Natural killer cell (primary cell): ENCODE data around the gene LONP1. TPM values are rescaled to one million over a fixed set of nuclear protein-coding genes. Genes with fewer than 3 reads are reported as not detected.

Experiments
- ATAC-seq, 3 donors: fragments of 150-1000 bp in 2 of 3; fragments of 200-7000 bp in 1 of 3; cut with Tn5 transposase; 1 replicate in 1 of 3; 2 replicates in 2 of 3; pipeline ENCODE4 v1.10.0; 2021; ENCODE audit warnings: mild to moderate bottlenecking in 2 of 3, moderate library complexity in 2 of 3
- DNase-seq, 2 donors: peaks; one replicate each; pipeline versions ENCODE4 v3.0.0 to v3.0.0-alpha.2; 2013 to 2021; ENCODE audit warnings: mixed read lengths in 1 of 2
- H3K27ac ChIP-seq: one replicate; pipeline ENCODE4 v1.5.1; 2013; ENCODE audit warnings: mild to moderate bottlenecking, low read length
- H3K27me3 ChIP-seq: one replicate; pipeline ENCODE4 v1.6.1; 2013; ENCODE audit warnings: low read length; ENCODE audit not compliant: control insufficient read depth, insufficient read depth
- H3K36me3 ChIP-seq: one replicate; pipeline ENCODE4 v1.6.1; 2013; ENCODE audit warnings: low read length; ENCODE audit not compliant: control insufficient read depth, insufficient read depth
- H3K4me1 ChIP-seq: one replicate; pipeline ENCODE4 v1.6.1; 2013; ENCODE audit warnings: low read length; ENCODE audit not compliant: control insufficient read depth, insufficient read depth
- H3K4me3 ChIP-seq: one replicate; pipeline ENCODE4 v1.5.1; 2013; ENCODE audit warnings: low read length
- H3K9me3 ChIP-seq: one replicate; pipeline ENCODE4 v1.6.1; 2013; ENCODE audit warnings: low read length; ENCODE audit not compliant: control insufficient read depth, insufficient read depth
- H3K27ac Mint-ChIP-seq, 2 donors: one replicate each; pipeline ENCODE4 v1.8.0; 2022; ENCODE audit warnings: mild to moderate bottlenecking in 2 of 2, mixed read lengths in 2 of 2, moderate library complexity in 1 of 2
- H3K27me3 Mint-ChIP-seq, 2 donors: one replicate each; pipeline ENCODE4 v1.8.0; 2022; ENCODE audit warnings: low read depth in 2 of 2, mixed read lengths in 2 of 2
- H3K36me3 Mint-ChIP-seq: one replicate; pipeline ENCODE4 v1.8.0; 2022; ENCODE audit warnings: mixed read lengths
- H3K4me1 Mint-ChIP-seq, 2 donors: one replicate each; pipeline ENCODE4 v1.8.0; 2022; ENCODE audit warnings: mixed read lengths in 2 of 2
- H3K4me3 Mint-ChIP-seq: one replicate; pipeline ENCODE4 v1.8.0; 2022; ENCODE audit warnings: mild to moderate bottlenecking, moderate library complexity, mixed read lengths
- H3K9me3 Mint-ChIP-seq, 2 donors: one replicate each; pipeline ENCODE4 v1.8.0; 2022; ENCODE audit warnings: mixed read lengths in 2 of 2
- WGBS: methylation state at CpG from one replicate; pipeline ENCODE4 v1.1.7; 2013; ENCODE audit warnings: missing lambda C conversion rate; ENCODE audit not compliant: insufficient coverage; 5-methylcytosine and 5-hydroxymethylcytosine counted together
- intact Hi-C: fragments of 100-400 bp; cut with micrococcal nuclease; formaldehyde crosslinking; loops from one replicate; pipeline ENCODE4 v1.14.2; 2022
- total RNA-seq, 4 donors: library from RNA; stranded (reverse); fragments of 120-200 nt in 1 of 4; gene quantifications; one replicate each; pipeline versions ENCODE4 v1.2.3 to v1.2.4, GENCODE V29; 2013 to 2022
- TF ChIP-seq, protein P1 (sequence below): fragments of 200-600 bp; IDR thresholded peaks from one replicate; pipeline ENCODE4 v1.8.0; 2022; ENCODE audit warnings: antibody characterized with exemption

Gene LONP1
- total RNA-seq, 3 donors from 2014 or later (not counting 1 experiment from before 2014, with no cell fraction given), result 50.5 to 61.8 (median 56.1) TPM

GRCh38 chr19:5681391-5682106 is 38.4 kb downstream of the LONP1 start:
- peaks cover 24% of the 10 kb centered on the region for H3K4me1 ChIP-seq
- TF ChIP-seq, protein P1, sequence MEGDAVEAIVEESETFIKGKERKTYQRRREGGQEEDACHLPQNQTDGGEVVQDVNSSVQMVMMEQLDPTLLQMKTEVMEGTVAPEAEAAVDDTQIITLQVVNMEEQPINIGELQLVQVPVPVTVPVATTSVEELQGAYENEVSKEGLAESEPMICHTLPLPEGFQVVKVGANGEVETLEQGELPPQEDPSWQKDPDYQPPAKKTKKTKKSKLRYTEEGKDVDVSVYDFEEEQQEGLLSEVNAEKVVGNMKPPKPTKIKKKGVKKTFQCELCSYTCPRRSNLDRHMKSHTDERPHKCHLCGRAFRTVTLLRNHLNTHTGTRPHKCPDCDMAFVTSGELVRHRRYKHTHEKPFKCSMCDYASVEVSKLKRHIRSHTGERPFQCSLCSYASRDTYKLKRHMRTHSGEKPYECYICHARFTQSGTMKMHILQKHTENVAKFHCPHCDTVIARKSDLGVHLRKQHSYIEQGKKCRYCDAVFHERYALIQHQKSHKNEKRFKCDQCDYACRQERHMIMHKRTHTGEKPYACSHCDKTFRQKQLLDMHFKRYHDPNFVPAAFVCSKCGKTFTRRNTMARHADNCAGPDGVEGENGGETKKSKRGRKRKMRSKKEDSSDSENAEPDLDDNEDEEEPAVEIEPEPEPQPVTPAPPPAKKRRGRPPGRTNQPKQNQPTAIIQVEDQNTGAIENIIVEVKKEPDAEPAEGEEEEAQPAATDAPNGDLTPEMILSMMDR, result no peak
- Mint-ChIP-seq H3K4me1 (peaks cover 15 to 43% of the 10 kb centered on the region in 2 donors), H3K9me3 (no peaks in the 10 kb centered on the region), H3K36me3 (no peaks in the 10 kb centered on the region), H3K4me3 (peak overlapping the region; percentile 63), H3K27ac (peak overlapping the region; percentile 99 to 100), H3K27me3 (no peaks in the 10 kb centered on the region)
- peak overlapping the region; percentile 6 for H3K4me3 ChIP-seq
- no peak for DNase-seq
- intact Hi-C loops, result loop anchor here (2.0 kb wide), 2 partner anchors 59 to 109 kb away; partner anchors contain the start of genes DUS3L, SAFB and SAFB2
- WGBS, result 72% methylated on average over 17 of the region's 17 CpGs
- H3K27me3 ChIP-seq, result no peaks in the 10 kb centered on the region
- no peaks in the 10 kb centered on the region for H3K9me3 ChIP-seq
- H3K27ac ChIP-seq, result no peak overlapping the region
- peaks cover 2% of the 10 kb centered on the region for H3K36me3 ChIP-seq
- no peak for ATAC-seq

DNA sequence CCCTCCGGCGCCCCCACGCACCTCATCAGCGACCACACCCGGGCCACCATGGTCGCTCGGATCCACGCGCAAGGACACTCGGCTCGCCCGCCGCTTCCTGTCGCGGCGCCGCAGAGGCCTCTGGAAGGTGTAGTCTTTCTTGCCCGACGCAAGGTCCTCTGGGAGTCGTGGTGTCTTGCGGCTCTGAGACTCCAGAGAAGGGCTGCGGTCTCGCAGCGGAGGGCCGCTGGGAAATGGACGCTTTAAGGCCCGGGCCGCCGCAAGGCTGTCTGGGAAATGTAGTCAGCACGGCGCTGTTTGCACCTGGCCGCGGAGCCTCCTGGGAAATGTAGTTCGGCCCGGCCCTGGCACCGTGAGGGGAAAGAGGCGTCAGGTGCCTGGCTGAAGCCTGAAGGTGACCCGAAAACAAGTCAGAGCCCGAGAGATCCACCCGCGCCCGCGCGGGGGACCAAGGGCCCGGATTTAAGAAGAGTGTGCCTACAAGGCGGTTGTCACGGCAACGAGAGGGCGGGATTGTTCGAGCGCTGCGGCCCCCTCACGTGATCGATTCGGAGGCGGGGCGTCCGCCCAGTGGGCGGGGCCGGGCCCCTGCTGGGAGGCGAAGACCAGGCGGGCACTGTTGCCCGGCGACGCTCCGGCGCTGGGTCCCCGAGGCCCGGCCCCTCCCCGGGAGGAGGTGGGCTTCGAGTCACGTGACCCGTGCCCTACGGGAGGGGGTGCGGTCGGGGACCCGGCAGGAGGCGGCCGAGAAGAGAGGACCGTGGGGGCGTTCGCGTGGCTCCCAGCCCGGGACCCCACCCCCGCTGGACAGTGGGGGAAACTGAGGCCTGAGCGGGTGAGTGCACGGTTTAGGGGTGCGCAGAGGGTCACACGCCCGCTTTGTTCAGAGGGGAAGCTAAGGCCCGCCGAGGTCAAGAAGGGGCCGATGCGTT is 39.2 kb downstream of the LONP1 start, which contains the start of the genes HSD11B1L and MICOS13:
Gene HSD11B1L (plus strand): TSS at position 591 of the 932 bp plus-strand sequence. CDS start 3,806 bp downstream, outside the sequence.
Gene MICOS13 (minus strand): TSS at position 80 of the 932 bp plus-strand sequence. CDS start 30 bp downstream, at position 50.
- Histone ChIP-seq H3K4me3 (peak within 1 kb of the TSS; percentile 95), H3K4me1 (peaks cover 17% of the 10 kb centered on the region), H3K27ac (peak within 1 kb of the TSS; percentile 97), H3K9me3 (no peaks in the 10 kb centered on the region), H3K27me3 (no peaks in the 10 kb centered on the region), H3K36me3 (peaks cover 2% of the 10 kb centered on the region)
- Mint-ChIP-seq H3K36me3 (no peaks in the 10 kb centered on the region), H3K9me3 (no peaks in the 10 kb centered on the region), H3K27ac (peak within 1 kb of the TSS; percentile 99 to 100), H3K27me3 (no peaks in the 10 kb centered on the region), H3K4me1 (peaks cover 15 to 38% of the 10 kb centered on the region in 2 donors), H3K4me3 (peak within 1 kb of the TSS; percentile 98)
- TF ChIP-seq, protein P1, result no peak
- WGBS, result under 1% methylated on average over 94 of the region's 94 CpGs
- peak; percentile 92 to 97 (median 92) for ATAC-seq
- peak; percentile 99 to 100 for DNase-seq
- intact Hi-C loops, result loop anchor here (1.0 to 2.0 kb wide), 4 partner anchors 10 to 110 kb away; partner anchors contain the start of genes CATSPERD, DUS3L, LONP1 and RPL36

DNA sequence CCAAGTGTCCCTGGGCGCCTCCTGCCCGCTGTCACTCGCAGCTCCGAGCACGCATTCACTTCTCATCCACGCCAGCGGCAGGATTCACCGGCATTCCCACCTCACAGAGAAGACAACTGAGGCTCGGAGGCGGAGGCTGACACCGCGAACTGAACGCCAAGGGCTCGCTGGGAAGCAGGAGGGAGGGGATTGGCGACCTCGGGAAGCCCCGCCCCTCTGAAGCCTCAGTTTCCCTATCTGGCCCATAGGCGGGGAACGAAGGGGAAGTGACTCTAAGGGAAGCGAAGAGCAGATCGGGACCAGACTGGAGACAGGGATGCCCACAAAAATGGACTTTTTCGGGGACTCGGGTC is 39.9 kb downstream of the LONP1 start:
- Mint-ChIP-seq H3K27me3 (no peaks in the 10 kb centered on the region), H3K36me3 (no peaks in the 10 kb centered on the region), H3K27ac (peak overlapping the region; percentile 99 to 100), H3K9me3 (no peaks in the 10 kb centered on the region), H3K4me1 (peaks cover 15 to 37% of the 10 kb centered on the region in 2 donors), H3K4me3 (peak overlapping the region; percentile 98)
- intact Hi-C loops, result loop anchor here (1.0 to 2.0 kb wide), 4 partner anchors 10 to 111 kb away; partner anchors contain the start of genes CATSPERD, DUS3L, LONP1 and RPL36
- no peaks in the 10 kb centered on the region for H3K9me3 ChIP-seq
- TF ChIP-seq, protein P1, result no peak
- H3K4me1 ChIP-seq, result peaks cover 17% of the 10 kb centered on the region
- H3K36me3 ChIP-seq, result peaks cover 2% of the 10 kb centered on the region
- H3K4me3 ChIP-seq, result peak overlapping the region; percentile 95
- H3K27ac ChIP-seq, result peak overlapping the region; percentile 97
- no peaks in the 10 kb centered on the region for H3K27me3 ChIP-seq
- WGBS, result under 1% methylated on average over 23 of the region's 23 CpGs
- no peak for ATAC-seq
- DNase-seq, result no peak
